HepG2 (cell line): ENCODE results near the gene HELLS. TPM values are rescaled to one million over a fixed set of nuclear protein-coding genes. Genes with fewer than 3 reads are reported as not detected.

ENCODE experiments used
- AGO1 ChIP-seq: fragments of 200-400 bp; formaldehyde crosslinking; IDR thresholded peaks from 2 replicates; pipeline ENCODE4 v1.6.1; 2017; ENCODE audit warnings: mild to moderate bottlenecking, low read depth, low read length, moderate library complexity; ENCODE audit not compliant: poor library complexity, severe bottlenecking
- GABPB1 ChIP-seq: IDR thresholded peaks from 2 replicates; pipeline ENCODE4 v1.6.1; 2016; ENCODE audit warnings: mild to moderate bottlenecking, missing genetic modification reagents, moderate library complexity, missing compliant biosample characterization
- KDM5A ChIP-seq: fragments of 200-600 bp; sonication (generic); IDR thresholded peaks from 2 replicates; pipeline ENCODE4 v1.7.0; 2018; ENCODE audit warnings: antibody characterized with exemption, mild to moderate bottlenecking, low read length, borderline replicate concordance
- KLF16 ChIP-seq, 2 experiments: sonication (generic) in 1 of 2; formaldehyde crosslinking in 1 of 2; IDR thresholded peaks; 2 replicates each; pipeline versions ENCODE4 v1.6.1 to v1.8.0; 2016 to 2023; ENCODE audit warnings: missing genetic modification reagents in 2 of 2, missing compliant biosample characterization in 1 of 2
- MED8 ChIP-seq: sonication (generic); formaldehyde crosslinking; IDR thresholded peaks from 2 replicates; pipeline ENCODE4 v1.8.1; 2023; ENCODE audit warnings: mild to moderate bottlenecking, missing genetic modification reagents; ENCODE audit not compliant: insufficient replicate concordance
- NAIF1 ChIP-seq: sonication (generic); formaldehyde crosslinking; IDR thresholded peaks from 2 replicates; pipeline ENCODE4 v1.5.0; 2020; ENCODE audit warnings: mild to moderate bottlenecking, missing genetic modification reagents, borderline replicate concordance
- NR2F2 ChIP-seq: IDR thresholded peaks from 2 replicates; pipeline ENCODE4 v1.6.1; 2012; ENCODE audit warnings: low read depth, inconsistent platforms, borderline replicate concordance
- SKI ChIP-seq: fragments of 450-650 bp; IDR thresholded peaks from one replicate; pipeline ENCODE4 v1.6.1; 2018; ENCODE audit warnings: mild to moderate bottlenecking; ENCODE audit not compliant: partially characterized antibody
- SP2 ChIP-seq: sonication (generic); formaldehyde crosslinking; IDR thresholded peaks from 2 replicates; pipeline ENCODE4 v1.5.1; 2020; ENCODE audit warnings: mild to moderate bottlenecking, missing genetic modification reagents
- STAT5B ChIP-seq: sonication (generic); formaldehyde crosslinking; IDR thresholded peaks from 2 replicates; pipeline ENCODE4 v1.4.0; 2020; ENCODE audit warnings: missing genetic modification reagents
- TGIF2 ChIP-seq: IDR thresholded peaks from 2 replicates; pipeline ENCODE4 v1.6.1; 2016; ENCODE audit warnings: control low read depth, missing compliant biosample characterization
- ZNF709 ChIP-seq: sonication (generic); formaldehyde crosslinking; IDR thresholded peaks from 2 replicates; pipeline ENCODE4 v1.5.0; 2020; ENCODE audit warnings: mild to moderate bottlenecking, missing genetic modification reagents
- ZNF775 ChIP-seq: sonication (generic); formaldehyde crosslinking; IDR thresholded peaks from 2 replicates; pipeline ENCODE4 v1.4.0; 2020; ENCODE audit warnings: missing genetic modification reagents, mild to moderate bottlenecking, moderate library complexity, borderline replicate concordance
- ZSCAN21 ChIP-seq: sonication (generic); formaldehyde crosslinking; IDR thresholded peaks from 2 replicates; pipeline ENCODE4 v1.8.0; 2022; ENCODE audit warnings: mild to moderate bottlenecking, missing genetic modification reagents, moderate library complexity, borderline replicate concordance
- polyA plus RNA-seq, 8 experiments: library from polyadenylated mRNA; depleted of rRNA in 3 of 8; stranded (reverse) in 7 of 8; unstranded in 1 of 8; fragments of >200 nt; fragmentation: Illumina TruSeq in 4 of 8; extraction: Trizol in 4 of 8; gene quantifications; 2 replicates each; pipeline versions ENCODE4 v1.2.1 to v1.2.3, GENCODE V29; 2011 to 2016; ENCODE audit warnings: low read depth in 4 of 8, missing spikeins in 1 of 8, mixed read lengths in 1 of 8; ENCODE audit not compliant: insufficient read depth in 1 of 8
- total RNA-seq, 5 experiments: library from RNA; depleted of rRNA; stranded (reverse); fragments of >200 nt; fragmentation: Illumina TruSeq; extraction: Trizol; gene quantifications; 2 replicates each; pipeline ENCODE4 v1.2.3, GENCODE V29; 2016; ENCODE audit warnings: low read depth in 1 of 5
- TF ChIP-seq, protein P1 (sequence below): sonication (generic); formaldehyde crosslinking; IDR thresholded peaks from 2 replicates; pipeline ENCODE4 v1.5.0; 2020; ENCODE audit warnings: mild to moderate bottlenecking, missing genetic modification reagents
- TF ChIP-seq, protein P2 (sequence below): sonication (generic); formaldehyde crosslinking; IDR thresholded peaks from 2 replicates; pipeline ENCODE4 v1.4.0; 2020; ENCODE audit warnings: mild to moderate bottlenecking, missing genetic modification reagents
- TF ChIP-seq, protein P3 (sequence below): sonication (generic); formaldehyde crosslinking; IDR thresholded peaks from 2 replicates; pipeline ENCODE4 v1.8.1; 2023; ENCODE audit warnings: mild to moderate bottlenecking, moderate library complexity, missing genetic modification reagents

Gene HELLS
- total and polyA plus RNA-seq, 2 of the 13 experiments (the other 11 are each of a cell fraction or from before 2014, with no cell fraction given) = 22.6 to 84.6 TPM

DNA sequence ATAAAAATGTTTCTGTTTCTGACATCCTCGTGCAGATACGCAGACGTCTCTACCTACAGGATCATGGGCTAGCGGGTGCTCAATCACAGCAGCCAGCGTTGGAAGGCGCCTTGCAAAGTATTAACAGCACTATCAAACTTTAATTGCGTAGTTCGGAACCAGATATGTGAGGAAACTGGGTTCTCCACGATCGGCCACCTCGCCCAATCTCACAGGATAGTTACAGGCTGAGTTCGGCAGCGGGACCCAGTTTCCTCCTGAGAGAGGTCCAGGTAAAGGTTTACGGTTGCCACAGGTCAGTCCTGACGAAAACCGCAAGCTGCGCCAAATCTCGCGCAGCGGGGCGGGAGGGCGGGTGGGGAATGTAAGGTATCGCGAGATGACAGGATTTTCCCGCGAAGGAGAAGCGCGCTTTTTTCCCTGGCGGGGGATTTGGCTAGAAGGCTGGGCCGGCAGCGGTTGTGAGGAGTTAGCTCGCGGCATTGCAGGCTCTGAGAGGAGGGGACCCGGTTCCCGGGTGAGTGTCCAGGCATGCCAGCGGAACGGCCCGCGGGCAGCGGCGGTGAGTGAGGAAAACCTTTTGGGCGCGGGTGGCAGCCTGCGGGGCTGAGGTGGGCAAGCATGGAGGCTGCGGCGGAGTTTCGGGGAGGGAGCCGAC, at the start of gene HELLS (continued):
- no peak for TF ChIP-seq MED8 (CRISPR knock-in tag)
- no peak for TF ChIP-seq ZNF775 (CRISPR knock-in tag)
- TF ChIP-seq, protein P1, sequence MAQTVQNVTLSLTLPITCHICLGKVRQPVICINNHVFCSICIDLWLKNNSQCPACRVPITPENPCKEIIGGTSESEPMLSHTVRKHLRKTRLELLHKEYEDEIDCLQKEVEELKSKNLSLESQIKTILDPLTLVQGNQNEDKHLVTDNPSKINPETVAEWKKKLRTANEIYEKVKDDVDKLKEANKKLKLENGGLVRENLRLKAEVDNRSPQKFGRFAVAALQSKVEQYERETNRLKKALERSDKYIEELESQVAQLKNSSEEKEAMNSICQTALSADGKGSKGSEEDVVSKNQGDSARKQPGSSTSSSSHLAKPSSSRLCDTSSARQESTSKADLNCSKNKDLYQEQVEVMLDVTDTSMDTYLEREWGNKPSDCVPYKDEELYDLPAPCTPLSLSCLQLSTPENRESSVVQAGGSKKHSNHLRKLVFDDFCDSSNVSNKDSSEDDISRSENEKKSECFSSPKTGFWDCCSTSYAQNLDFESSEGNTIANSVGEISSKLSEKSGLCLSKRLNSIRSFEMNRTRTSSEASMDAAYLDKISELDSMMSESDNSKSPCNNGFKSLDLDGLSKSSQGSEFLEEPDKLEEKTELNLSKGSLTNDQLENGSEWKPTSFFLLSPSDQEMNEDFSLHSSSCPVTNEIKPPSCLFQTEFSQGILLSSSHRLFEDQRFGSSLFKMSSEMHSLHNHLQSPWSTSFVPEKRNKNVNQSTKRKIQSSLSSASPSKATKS = no peak
- no peak for TF ChIP-seq SKI
- no peak for TF ChIP-seq ZNF709 (CRISPR knock-in tag)
- TF ChIP-seq SP2 (CRISPR knock-in tag) = no peak
- peak in 1 of 2 experiments; percentile 43; a peak in 1 of 4 replicates for TF ChIP-seq KLF16 (CRISPR knock-in tag; IDR thresholded peaks at IDR 0.05)
- TF ChIP-seq, protein P2, sequence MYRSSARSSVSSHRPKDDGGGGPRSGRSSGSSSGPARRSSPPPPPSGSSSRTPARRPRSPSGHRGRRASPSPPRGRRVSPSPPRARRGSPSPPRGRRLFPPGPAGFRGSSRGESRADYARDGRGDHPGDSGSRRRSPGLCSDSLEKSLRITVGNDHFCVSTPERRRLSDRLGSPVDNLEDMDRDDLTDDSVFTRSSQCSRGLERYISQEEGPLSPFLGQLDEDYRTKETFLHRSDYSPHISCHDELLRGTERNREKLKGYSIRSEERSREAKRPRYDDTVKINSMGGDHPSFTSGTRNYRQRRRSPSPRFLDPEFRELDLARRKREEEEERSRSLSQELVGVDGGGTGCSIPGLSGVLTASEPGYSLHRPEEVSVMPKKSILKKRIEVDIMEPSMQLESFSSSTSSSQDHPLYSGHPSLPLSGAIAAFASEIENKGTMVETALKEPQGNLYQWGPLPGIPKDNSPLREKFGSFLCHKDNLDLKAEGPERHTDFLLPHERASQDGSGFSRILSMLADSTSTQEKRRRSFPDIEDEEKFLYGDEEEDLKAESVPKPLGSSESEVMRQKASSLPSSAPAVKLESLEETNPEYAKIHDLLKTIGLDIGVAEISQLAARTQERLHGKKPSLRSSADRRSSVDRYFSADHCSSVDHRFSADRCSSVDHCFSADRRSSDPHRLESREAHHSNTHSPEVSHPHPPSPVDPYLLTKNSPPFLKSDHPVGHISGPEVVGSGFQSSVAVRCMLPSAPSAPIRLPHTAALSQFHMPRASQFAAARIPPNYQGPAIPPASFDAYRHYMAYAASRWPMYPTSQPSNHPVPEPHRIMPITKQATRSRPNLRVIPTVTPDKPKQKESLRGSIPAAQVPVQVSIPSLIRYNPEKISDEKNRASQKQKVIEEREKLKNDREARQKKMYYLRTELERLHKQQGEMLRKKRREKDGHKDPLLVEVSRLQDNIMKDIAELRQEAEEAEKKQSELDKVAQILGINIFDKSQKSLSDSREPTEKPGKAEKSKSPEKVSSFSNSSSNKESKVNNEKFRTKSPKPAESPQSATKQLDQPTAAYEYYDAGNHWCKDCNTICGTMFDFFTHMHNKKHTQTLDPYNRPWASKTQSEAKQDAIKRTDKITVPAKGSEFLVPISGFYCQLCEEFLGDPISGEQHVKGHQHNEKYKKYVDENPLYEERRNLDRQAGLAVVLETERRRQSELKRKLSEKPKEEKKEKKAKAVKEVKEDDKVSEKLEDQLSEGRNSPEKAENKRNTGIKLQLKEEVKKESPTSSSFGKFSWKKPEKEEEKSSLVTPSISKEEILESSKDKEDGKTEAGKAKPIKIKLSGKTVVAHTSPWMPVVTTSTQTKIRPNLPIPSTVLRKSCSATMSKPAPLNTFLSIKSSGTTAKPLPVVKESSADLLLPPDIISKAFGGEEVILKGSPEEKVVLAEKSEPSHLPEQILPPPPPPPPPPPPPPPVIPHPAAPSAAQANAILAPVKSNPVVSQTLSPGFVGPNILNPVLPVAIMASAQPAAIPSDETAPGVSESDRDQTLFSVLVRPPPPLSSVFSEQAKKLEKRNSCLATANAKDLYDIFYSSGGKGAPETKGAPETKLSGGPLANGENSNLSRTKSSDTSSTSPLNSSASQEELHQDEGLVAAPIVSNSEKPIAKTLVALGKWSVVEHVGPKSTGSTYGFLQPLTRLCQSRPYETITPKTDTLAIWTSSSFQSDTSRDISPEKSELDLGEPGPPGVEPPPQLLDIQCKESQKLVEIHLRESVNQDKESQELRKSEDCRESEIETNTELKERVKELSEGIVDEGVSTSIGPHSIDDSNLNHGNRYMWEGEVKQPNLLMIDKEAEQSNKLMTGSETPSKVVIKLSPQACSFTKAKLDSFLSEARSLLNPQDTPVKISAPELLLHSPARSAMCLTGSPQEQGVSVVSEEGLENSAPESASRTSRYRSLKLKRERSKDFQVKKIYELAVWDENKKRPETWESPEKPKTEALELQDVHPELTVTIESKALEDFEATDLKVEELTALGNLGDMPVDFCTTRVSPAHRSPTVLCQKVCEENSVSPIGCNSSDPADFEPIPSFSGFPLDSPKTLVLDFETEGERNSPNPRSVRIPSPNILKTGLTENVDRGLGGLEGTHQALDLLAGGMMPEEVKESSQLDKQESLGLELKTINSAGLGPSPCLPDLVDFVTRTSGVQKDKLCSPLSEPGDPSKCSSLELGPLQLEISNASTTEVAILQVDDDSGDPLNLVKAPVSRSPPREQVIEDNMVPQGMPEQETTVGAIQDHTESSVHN (CRISPR knock-in tag) = no peak
- TF ChIP-seq ZSCAN21 (CRISPR knock-in tag) = no peak
- TF ChIP-seq KDM5A = peak; percentile 90
- no peak for TF ChIP-seq AGO1
- TF ChIP-seq, protein P3, sequence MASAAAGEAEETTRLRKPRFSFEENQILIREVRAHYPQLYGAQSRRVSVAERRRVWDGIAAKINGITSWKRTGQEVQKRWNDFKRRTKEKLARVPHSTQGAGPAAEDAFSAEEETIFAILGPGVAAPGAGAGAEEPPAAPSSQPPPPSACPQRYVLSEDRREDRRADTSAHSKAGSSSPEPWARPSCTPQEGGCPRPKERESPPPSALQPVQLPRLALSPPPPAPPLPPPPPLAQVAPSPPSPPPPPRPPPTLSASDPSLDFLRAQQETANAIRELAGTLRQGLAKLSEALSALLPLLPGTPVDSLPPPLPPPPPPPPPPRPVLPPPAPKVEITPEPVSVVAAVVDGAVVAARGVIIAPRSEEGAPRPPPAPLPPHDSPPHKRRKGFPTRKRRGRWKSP = peak; percentile 14; the same call in 1 of the 2 replicates
- no peak for TF ChIP-seq TGIF2 (CRISPR knock-in tag)
- TF ChIP-seq NR2F2 = no peak
- TF ChIP-seq STAT5B (CRISPR knock-in tag) = no peak
- TF ChIP-seq GABPB1 (CRISPR knock-in tag) = peak; percentile 67
- TF ChIP-seq NAIF1 (CRISPR knock-in tag) = peak; percentile 52; the same call in 1 of the 2 replicates
